Activated CD4-positive, CD25-positive, alpha-beta regulatory T cell treated with anti-CD3 and anti-CD28 coated beads, Interleukin-2, amount 50 U/mL, for 24 hours (primary cell): ENCODE data around the gene TMF1.

Source experiments
- ATAC-seq, 2 donors: fragments of 150-1000 bp; cut with Tn5 transposase; one replicate each; pipeline ENCODE4 v1.10.0; 2021; ENCODE audit warnings: mild to moderate bottlenecking in 1 of 2, moderate library complexity in 1 of 2

The TMF1 gene

DNA sequence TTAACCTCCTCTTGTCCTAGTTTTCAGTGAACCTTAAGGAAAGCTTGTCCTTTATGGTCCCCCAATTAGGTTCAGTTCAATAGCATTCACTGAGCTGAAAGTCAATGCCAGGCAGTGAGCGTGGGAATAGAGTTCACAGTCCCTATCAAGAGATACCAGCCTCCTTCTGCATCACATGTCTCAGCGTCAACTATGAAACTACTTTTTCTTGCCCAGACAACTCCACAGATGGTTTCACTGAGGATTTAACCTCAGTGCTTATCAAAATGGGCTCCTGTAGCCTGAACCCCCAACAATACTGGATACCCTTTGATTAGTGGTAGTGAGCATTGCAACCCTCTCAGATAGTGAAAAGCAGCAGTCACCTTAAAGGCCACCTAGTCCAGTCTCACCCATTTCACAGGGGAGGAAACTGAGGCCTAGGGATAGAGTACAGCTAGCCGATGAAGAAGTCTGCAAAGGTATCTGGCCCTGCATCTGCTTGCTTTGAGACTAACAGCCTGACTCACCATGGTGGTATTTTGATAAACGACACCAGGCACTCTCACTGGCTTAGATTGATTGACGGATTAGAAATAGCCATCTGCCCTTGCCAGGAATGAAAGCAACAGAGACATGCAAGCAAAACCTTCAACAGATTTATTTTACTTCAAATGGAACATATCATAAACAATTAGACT, 29.6 kb upstream of the TMF1 start:
- no peak for ATAC-seq

GRCh38 chr3:69080233-69080920, 28.2 kb upstream of the TMF1 start, which contains the start of gene UBA3:
Gene UBA3 (minus strand): TSS chr3:69080365. CDS start chr3:69080353, 12 bp downstream.
- ATAC-seq: peak; percentile 46 to 52

DNA sequence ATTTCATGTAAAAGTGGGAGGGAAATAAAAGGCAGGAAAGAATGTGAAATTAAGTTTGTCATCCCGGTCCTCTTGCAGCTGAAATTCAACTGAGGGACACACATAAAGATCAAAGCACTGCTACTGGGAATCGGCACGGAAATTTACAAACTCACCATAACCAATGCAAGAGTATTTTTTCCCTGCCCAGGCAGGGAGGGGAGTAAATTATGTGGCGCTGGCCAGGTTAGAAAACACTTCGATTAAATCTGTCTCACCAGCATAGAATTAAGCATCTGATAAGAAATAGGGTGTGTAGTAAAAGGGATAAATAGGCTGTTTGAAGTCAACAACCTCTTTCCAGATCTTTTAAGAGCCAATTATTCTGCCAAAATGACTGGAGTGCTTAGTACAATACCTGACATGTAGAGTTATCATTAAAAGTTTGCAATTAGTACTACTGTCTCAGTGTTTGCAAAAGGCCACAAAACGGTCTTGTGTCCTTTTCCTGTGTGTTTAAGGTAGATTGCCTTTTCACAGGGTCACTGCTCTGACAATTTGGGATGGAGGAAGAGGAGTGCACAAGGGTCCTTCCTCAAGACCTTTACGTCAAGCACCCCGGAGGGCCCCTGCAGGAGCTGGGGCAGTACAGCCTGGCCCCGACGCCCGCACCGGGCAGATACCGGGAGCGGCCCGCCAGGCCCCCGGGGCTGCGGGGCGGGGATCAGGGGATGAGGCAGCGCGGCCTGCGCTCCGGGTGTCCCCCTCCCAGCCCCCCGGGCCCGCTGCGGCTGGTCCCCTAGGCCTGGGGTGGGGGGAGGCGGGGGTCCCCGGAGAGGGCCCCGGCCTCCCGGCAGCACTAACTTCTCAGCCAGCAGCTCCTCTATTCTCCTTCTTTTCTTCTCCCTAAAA, 27.4 kb upstream of the TMF1 start:
- no peak for ATAC-seq

GRCh38 chr3:69072928-69073327, 20.8 kb upstream of the TMF1 start:
- peak in 1 of 2 donors; percentile 27 for ATAC-seq

- ATAC-seq: no peak
Observed at GRCh38 chr3:69066121-69066520, 14.0 kb upstream of the TMF1 start.

GRCh38 chr3:69065318-69065964, 13.3 kb upstream of the TMF1 start:
- peak in 1 of 2 donors; percentile 36 for ATAC-seq

DNA sequence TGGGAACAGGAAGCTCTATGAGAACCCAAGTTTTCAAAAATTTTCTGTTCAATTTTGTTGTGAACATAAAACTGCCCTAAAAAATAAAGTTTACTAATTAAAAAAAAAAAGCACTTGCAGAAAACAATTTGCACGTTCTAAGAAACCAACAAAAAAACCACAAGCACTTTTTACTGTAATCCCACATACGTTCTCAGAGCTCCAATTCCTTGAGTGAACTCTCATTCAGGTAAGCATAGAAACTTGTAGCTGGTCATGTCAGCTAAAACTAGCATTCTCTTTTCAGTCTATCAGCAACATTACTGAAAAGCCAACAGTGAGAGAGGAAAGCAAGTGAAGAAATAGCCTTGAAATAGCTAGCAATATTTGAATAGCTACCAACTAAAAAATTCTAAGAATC, 11.5 kb upstream of the TMF1 start:
- ATAC-seq: peak; percentile 21 to 39

- ATAC-seq: peak; percentile 44 to 52
Observed at GRCh38 chr3:69059688-69060087, 7.6 kb upstream of the TMF1 start.

- peak in 1 of 2 donors; percentile 12 for ATAC-seq
Observed at GRCh38 chr3:69058947-69059224, 6.8 kb upstream of the TMF1 start.

DNA sequence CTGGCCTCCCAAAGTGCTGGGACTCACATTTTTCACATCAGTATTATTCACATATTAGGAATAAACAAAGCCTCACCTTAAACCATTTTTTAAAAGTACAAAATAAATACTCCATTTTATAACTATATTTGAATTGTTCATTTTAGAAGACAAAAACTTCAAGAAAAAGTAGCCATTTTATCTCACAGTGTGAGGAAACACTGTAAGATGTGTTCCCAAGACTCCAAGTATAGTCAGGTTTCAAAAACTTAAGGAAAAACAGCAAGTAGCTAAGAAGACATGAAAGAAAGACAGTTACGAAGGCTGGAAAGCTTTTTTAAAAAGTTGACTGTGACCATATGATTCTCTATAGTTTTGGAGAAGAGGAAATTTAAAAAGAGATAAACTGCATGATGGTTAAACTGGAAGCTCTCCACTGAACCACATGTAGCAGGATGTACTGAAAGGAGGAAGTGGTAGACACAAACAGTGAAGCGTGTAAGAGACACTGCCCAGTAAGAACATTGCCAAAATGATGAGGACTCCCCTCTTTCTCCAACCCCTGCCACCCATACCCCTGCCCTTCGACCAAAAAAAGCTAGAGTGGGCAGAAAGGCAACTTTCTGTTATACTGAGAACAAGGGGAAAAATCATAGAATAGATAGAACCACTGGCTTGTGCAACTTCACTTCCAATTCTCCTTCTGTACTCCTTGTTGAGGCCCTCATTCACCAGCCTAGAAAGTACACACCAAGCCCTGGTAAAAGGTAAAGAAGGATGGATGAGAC, 6.2 kb upstream of the TMF1 start:
- ATAC-seq: peak; percentile 65 to 75

- ATAC-seq: no peak
Observed at GRCh38 chr3:69052472-69052898, 352 bp upstream of the TMF1 start.

GRCh38 chr3:69048990-69049389, 3.1 kb downstream of the TMF1 start:
- no peak for ATAC-seq

GRCh38 chr3:69044608-69045007, 7.5 kb downstream of the TMF1 start:
- no peak for ATAC-seq

DNA sequence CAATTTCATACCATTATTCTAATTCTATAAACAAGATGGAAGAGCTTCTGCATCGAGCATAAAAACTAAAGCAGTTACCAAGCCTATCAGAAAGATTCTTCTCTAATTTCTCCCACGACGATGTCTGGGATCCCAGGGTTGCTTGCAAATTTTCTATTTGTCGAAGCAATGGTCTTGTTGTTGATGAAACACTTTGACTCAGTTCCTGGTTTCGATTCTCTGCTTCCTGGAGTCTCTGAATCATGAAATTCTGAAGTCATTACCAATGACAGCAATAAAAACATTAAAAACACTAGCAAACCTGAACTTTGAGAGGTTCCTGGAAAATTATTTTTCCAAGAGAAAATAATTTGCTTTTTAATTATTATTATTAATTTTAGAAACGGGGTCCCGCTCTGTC, 18.7 kb downstream of the TMF1 start:
- peak; percentile 51 to 76 for ATAC-seq

DNA sequence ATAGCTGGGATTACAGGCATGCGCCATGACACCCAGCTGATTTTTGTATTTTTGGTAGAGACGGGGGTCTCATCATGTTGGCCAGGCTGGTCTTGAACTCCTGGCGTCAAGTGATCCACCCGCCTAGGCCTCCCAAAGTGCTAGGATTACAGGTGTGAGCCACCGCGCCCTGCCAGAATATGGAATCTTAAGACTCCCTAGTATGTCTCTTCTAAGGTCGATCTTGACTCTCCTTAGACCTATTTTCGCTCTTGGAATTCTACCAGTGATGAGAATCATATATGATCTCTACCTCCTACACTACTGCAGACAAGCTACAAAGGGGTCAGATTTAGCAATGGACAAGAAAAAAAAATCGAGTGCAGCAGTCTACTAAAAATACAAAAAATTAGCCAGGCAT, 19.4 kb downstream of the TMF1 start:
- ATAC-seq: no peak

DNA sequence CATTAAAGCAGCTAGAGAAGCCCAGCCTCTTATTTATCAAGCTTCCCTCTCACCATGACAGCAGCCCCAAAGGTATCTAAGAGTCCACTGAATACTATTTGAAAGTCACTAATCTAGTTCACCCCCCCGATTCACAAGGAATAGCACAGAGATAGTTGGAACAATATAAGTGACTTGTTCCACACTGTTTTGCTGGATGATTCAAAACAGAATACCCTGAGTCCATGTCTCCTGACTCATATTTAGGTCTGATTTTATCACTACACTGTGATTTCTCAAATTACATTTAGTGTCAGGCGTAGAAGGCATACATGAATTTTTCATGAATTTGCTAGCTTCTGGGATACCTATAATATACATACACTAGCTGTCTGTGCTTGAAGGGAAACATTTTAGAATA, 20.0 kb downstream of the TMF1 start:
- ATAC-seq: peak in 1 of 2 donors; percentile 38

DNA sequence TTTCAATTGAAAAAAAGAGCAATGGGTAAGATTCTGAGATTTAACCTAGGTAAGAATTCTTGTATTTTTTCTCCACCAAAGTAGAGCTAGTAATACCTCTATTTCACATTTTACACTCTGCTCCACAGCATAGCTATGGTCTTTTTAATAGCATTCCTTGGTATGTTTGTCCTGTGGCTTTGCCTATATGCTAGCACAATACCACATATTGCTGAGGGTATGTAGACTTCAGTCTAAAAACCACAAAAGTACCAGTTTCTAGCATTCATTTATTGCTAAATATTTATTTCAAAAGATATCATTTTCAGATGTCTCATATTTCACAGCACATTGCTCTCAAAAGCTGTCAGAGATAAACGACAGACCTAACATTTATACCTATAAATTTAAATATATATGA, 20.5 kb downstream of the TMF1 start:
- ATAC-seq: no peak

DNA sequence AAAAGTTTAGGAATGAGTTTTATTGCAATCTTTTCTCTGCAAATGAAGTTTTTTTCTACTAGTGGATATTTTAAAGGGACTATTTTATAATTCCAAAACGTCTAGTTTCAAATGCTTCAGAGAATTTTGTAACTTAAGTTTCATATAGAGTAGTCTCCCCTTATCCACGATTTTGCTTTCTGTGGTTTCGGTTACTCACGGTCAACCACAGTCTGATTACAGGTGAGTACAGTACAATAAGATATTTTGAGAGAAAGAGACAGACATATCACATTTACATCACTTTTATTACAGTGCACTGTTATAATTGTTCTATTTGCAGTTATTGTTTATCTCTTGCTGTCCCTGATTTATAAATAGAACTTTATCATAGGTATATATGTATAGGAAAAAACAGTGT, 31.3 kb downstream of the TMF1 start:
- ATAC-seq: peak in 1 of 2 donors; percentile 51

DNA sequence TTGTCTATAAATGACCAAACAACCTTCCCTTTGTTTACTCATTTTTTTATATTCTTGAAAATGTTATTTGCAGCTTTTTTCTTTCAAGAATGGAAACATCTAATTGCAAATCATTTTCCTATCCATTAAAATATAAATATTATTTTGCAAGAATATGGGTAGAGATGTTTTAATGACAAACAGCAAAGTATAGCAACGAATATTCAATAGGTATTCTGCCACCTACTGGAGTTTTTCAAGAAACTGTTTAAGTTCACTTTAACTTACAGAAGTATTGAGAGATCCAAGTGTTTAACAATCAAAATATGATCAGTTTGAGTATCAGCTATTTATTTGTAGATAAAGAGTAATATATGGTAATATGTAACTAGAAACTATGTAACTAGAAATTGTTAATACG, 31.7 kb downstream of the TMF1 start:
- no peak for ATAC-seq

DNA sequence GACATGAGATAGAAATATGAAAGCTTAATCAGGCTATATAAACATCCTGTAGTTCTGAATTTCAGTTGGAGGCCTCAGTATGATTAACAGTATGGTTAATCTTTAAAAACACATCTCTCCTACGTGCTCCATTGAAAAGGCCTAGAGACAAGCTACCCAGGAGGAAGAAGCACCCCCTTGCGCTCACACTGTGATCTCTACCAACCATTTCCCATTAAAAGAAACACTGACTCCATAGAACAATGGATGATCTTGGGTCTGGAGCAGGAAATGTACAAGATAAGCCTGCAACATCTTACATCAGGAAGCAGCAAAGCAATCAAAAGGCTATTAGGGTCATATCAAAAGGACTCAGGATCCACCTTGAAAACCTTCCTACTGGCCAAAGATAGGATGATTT, 35.2 kb downstream of the TMF1 start:
- ATAC-seq: no peak

DNA sequence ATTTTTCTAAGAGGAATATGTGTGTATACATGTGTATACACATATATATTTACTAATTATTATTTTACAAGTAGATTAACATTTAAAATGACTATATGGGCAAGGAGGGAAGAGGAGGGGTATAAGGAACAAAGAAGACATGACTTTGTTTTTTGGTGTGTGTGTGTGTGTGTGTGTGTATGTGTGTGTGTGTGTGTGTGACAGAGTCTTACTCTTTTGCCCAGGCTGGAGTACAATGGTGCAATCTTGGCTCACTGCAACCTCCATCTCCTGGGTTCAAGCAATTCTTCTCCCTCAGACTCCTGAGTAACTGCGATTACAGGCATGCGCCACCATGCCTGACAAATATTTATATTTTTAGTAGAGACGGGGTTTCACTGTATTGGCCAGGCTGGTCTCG, 36.0 kb downstream of the TMF1 start:
- no peak for ATAC-seq

DNA sequence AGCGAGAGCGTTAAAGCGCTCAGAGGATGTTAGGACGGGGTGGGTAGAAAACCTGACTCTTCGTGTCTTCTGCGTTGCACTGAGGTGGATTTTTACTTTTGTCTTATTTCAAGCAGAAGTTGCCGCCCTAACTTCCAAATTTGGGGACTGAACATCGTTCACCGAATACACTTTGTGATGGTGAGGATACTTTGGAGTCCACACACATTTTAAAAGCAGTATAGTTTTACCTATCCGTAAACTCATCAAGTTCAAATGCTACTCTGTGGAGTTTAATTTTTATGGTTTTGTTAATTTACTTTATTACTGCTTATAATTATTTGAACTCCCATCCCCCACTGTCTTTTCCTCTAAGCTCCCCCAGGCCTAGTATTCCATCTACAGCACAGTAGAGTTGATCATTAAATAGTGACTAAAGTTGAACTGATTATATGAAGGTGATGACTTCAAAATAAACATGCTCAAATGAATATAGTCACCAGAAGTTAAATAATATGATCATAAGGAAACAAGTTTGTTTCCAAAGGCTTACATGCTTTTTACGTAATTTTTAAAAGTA, 38.0 kb downstream of the TMF1 start:
- no peak for ATAC-seq
